ENCODE results near the gene LMOD2. TPM values are rescaled to one million over a fixed set of nuclear protein-coding genes. Genes with fewer than 3 reads are reported as not detected.

Gene LMOD2
- total RNA-seq, 4 donors from 2014 or later: not detected

DNA sequence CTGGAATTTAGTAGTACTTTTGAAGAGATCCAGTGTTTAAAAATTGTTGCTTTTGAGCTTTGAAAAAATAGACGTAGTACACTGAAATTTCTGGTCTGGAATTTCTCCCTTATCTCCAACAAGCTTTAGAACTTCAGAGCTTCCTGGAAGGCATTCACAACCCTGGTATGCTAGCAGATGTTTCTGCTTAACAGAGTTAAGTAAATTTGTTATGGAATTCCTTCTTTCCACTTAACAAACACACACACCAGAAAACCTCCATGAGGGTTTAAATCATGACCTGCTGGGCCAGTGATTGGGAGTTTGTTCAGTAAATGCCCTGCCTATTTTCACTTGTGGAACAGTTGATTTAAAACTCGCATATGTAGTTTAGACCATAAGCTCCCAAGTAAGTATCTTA, 40.3 kb upstream of the LMOD2 start:
- Histone ChIP-seq H3K9me3 (no peaks in the 10 kb centered on the region), H3K27ac (no peak overlapping the region), H3K36me3 (no peaks in the 10 kb centered on the region), H3K27me3 (no peaks in the 10 kb centered on the region), H3K4me1 (no peaks in the 10 kb centered on the region), H3K4me3 (replicated peaks in 1 of 3) (no peak overlapping the region)
- WGBS, 2 donors: 57 to 61% methylated on average over 2 of the region's 2 CpGs
- no peak for DNase-seq
- TF ChIP-seq, protein P1, sequence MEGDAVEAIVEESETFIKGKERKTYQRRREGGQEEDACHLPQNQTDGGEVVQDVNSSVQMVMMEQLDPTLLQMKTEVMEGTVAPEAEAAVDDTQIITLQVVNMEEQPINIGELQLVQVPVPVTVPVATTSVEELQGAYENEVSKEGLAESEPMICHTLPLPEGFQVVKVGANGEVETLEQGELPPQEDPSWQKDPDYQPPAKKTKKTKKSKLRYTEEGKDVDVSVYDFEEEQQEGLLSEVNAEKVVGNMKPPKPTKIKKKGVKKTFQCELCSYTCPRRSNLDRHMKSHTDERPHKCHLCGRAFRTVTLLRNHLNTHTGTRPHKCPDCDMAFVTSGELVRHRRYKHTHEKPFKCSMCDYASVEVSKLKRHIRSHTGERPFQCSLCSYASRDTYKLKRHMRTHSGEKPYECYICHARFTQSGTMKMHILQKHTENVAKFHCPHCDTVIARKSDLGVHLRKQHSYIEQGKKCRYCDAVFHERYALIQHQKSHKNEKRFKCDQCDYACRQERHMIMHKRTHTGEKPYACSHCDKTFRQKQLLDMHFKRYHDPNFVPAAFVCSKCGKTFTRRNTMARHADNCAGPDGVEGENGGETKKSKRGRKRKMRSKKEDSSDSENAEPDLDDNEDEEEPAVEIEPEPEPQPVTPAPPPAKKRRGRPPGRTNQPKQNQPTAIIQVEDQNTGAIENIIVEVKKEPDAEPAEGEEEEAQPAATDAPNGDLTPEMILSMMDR (IDR thresholded peaks at IDR 0.05): no peak
- TF ChIP-seq POLR2A (IDR thresholded peaks at IDR 0.05): no peak
- intact Hi-C loops (cut with DNase I): no loop called here

DNA sequence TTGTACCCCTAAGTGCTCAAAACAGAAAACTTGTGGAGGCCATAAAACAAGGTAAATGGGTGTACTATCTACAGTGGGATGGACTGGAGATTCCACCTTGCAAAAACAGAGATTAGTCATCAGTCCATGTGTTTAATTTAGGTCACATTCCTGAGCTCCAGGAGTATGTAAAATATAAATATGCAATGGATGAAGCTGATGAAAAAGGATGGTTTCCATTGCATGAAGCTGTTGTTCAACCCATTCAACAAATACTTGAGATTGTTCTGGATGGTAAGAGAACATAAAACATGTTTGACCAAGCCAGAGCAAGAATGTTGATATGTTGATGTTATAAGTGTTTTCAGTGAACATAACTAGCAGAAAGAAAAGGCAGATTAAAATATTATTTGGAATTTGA, 39.4 kb upstream of the LMOD2 start:
- intact Hi-C loops (cut with DNase I): no loop called here
- no peak overlapping the region for H3K27ac ChIP-seq
- H3K27me3 ChIP-seq: no peaks in the 10 kb centered on the region

DNA sequence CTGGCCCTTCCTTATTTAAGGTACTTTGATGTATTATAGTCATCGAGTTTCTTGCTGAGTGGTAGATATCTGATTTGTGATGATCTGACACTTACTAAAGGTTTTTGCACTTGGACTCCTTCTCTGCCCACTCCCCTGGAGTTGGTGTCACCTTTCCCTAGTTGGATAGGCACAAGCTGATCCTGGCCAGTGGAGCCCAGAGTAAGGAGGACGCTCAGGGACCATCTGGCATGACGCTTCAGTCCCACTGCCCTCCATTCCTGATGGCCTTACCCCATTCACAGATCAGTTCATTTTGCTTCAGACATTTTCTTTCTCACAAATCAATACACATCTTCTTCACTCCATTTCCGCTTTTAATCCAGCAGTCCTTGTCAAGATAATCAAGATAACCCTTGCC, 34.0 kb upstream of the LMOD2 start:
- TF ChIP-seq POLR2A (IDR thresholded peaks at IDR 0.05): no peak
- TF ChIP-seq, protein P1 (IDR thresholded peaks at IDR 0.05): no peak

More for the DNA sequence above, 39.4 kb upstream of the LMOD2 start:
- TF ChIP-seq, protein P1 (IDR thresholded peaks at IDR 0.05): no peak
- no peak for TF ChIP-seq POLR2A (IDR thresholded peaks at IDR 0.05)
- Histone ChIP-seq H3K4me1 (no peaks in the 10 kb centered on the region), H3K9me3 (no peaks in the 10 kb centered on the region), H3K36me3 (no peaks in the 10 kb centered on the region), H3K4me3 (replicated peaks in 1 of 3) (no peak overlapping the region)
- no peak for DNase-seq

DNA sequence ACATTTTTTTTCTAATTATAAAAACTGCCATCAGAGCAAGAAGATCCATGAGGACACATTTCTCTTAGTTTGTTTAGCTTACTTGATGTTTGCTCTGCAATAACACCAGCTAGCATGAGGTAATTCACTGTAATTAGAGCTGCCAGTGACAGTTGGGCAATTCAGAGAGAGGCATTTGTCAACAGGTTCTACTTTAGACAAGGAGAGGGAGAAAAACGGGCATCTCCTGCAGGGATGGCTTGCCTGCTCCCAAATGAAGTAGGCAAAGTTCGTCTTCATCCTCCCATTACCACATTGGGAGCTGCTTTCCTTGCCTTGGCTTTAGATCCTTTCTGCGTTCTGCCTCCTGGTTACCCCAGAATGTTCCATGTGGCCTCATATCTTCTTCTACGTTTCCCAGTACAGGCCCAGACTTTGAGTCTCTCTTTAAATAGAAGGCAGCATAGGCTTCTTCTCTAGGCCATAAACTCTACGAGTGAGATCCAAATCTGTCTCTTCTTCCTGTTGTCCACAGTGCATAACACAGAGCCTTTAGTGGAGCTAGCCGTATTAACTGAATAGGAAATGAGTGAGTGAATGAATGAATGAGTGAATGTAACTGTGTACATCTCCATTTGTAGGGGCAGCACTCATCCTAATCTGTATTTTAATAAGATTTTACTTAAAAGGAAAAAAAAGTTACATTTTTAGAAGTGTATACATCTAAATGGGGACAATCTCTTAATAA, 32.8 kb upstream of the LMOD2 start:
- intact Hi-C loops (cut with DNase I): no loop called here
- no peak for TF ChIP-seq POLR2A (IDR thresholded peaks at IDR 0.05)
- TF ChIP-seq, protein P1 (IDR thresholded peaks at IDR 0.05): no peak
- Histone ChIP-seq H3K27ac (no peak overlapping the region), H3K9me3 (no peaks in the 10 kb centered on the region), H3K36me3 (no peaks in the 10 kb centered on the region), H3K4me1 (no peaks in the 10 kb centered on the region), H3K27me3 (no peaks in the 10 kb centered on the region), H3K4me3 (replicated peaks in 1 of 3) (no peak overlapping the region)
- WGBS, 2 donors: 79 to 80% methylated on average over 6 of the region's 6 CpGs
- DNase-seq: no peak

More for the DNA sequence above, 34.0 kb upstream of the LMOD2 start:
- no peaks in the 10 kb centered on the region for H3K9me3 ChIP-seq
- no peak for DNase-seq
- intact Hi-C loops (cut with DNase I): no loop called here
- H3K27me3 ChIP-seq: no peaks in the 10 kb centered on the region
- 91% methylated on average over 4 of the region's 4 CpGs for WGBS, 2 donors
- H3K27ac ChIP-seq: no peak overlapping the region
- H3K4me1 ChIP-seq: no peaks in the 10 kb centered on the region
- H3K4me3 ChIP-seq (replicated peaks in 1 of 3): no peak overlapping the region
- no peaks in the 10 kb centered on the region for H3K36me3 ChIP-seq

DNA sequence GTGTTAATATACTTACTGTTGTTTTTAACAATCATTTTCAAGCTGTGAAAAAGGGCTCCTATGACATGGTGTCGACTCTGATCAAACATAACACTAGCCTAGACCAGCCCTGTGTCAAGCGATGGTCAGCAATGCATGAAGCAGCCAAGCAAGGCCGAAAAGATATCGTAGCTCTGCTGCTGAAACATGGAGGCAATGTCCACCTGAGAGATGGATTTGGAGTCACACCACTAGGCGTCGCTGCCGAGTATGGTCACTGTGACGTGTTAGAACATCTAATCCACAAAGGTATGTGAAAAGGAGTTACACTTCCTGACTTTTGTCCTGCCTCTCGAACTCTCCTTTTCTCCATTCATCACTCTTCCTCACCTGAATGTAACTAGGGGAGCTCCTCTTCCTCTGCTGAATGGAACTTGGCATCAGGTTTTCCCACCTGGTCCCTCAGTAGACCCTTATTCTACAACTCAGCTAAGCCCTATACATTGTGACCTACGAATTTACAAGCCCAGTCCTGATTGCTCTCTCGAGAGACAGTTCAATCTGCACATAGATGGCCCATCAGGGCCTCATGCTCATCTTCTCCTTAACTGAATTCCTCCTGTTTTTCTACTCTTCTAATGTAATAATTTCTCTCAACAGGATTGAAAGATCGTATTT, 31.0 kb upstream of the LMOD2 start:
- no peak overlapping the region for H3K27ac ChIP-seq
- DNase-seq: peak; percentile 35 to 60
- no peaks in the 10 kb centered on the region for H3K4me1 ChIP-seq
- H3K4me3 ChIP-seq (replicated peaks in 1 of 3): no peak overlapping the region
- no peaks in the 10 kb centered on the region for H3K27me3 ChIP-seq
- no peak for TF ChIP-seq POLR2A (IDR thresholded peaks at IDR 0.05)
- TF ChIP-seq, protein P1 (IDR thresholded peaks at IDR 0.05): peak; percentile 9 to 56 (median 28)
- no peaks in the 10 kb centered on the region for H3K36me3 ChIP-seq
- 62 to 64% methylated on average over 12 of the region's 12 CpGs for WGBS, 2 donors
- intact Hi-C loops (cut with DNase I): no loop called here
- no peaks in the 10 kb centered on the region for H3K9me3 ChIP-seq

Measured in thyroid gland (tissue), 4 donors.